ENCODE data around the gene ISCA2.

GRCh38 chr14:74545386-74545785 is 51.8 kb downstream of the ISCA2 start:
- TF ChIP-seq CTCF (IDR thresholded peaks at IDR 0.05), result no peak
- no peak for TF ChIP-seq POLR2A (IDR thresholded peaks at IDR 0.05)

All from heart left ventricle (tissue), 13 donors.